ELF-1 (cell line): ENCODE measurements around the gene THSD4.

Experiments used
- DNase-seq: peaks from one replicate; pipeline ENCODE4 v3.0.0-alpha.2; 2016; ENCODE audit warnings: low read depth, low spot score

THSD4 gene

DNA sequence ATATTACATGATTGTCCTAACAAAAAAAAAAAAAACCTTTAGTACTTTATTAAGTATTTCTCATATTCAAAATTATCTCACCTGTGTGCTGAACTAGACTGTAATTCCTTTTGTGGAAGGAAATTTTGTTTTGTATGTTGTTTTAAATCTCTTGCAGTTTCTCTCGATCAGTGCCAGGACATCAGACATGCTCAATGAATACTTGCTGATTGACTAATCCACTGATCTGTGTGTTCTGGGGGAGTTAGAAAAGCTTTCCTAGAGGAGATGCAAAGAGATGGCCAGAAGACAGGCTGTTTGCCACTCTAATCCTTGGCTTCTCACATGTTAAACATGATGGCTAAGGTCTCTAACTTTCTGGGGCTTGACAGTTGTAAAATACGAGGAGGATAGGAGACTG is 461.8 kb downstream of the THSD4 start:
- no peak for DNase-seq

DNA sequence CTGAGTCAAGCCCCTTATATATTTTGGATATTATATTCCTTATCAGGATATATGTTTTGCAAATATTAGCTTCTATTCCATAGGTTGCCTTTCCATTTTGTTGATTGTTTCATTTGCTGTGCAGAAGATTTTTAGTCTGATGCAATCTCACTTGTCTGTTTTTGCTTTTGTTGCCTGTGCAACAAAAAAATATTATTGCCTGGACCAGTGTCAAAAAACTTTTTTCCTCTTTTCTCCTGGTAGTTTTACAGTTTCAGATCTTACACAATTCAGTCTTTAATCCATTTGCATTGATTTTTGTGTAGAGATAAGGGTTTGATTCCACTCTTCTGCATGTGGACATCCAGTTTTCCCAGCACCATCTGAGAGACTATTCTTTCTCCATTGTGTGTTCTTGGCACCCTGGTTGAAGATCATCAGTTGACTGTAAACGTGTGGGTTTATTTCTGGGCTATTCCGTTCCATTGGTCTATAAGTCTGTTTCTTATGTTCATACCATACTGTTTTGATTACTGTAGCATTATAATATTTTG is 466.2 kb downstream of the THSD4 start:
- no peak for DNase-seq

DNA sequence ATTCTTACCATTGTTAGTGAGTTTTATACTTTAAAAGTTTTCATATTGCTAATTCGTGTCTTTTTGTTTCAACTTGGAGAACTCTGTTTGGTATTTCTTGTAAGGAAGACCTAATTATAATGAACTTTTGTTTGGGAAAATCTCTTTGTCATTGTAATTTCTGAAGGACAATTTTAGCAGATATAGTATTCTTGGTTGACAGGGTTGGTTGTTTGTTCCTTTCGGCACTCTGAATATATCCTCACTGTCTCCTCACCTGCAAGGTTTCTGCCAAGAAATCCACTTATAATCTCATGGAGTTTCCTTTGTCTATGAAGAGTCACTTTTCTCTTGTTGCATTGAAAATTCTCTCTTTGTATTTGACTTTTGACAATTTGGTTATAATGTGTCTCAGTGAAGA is 469.9 kb downstream of the THSD4 start:
- no peak for DNase-seq

DNA sequence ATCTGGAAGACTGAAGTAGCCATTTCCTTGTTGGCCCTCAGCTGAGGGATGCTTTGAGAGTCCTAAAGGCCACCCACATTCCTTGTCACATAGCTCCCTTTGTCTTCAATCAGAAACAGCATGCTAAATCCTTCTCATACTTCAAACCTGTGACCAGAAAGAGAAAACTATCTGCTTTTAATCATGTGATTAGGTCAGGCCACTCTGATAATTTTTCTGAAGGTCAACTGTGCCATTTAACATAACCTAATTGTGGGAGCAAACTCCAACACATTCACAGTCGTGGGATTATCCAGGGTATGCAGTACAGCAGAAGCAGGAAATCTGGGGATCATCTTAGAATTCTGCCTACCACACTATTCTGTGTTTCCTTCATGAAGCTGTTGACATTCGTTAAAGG is 471.2 kb downstream of the THSD4 start:
- DNase-seq = no peak

DNA sequence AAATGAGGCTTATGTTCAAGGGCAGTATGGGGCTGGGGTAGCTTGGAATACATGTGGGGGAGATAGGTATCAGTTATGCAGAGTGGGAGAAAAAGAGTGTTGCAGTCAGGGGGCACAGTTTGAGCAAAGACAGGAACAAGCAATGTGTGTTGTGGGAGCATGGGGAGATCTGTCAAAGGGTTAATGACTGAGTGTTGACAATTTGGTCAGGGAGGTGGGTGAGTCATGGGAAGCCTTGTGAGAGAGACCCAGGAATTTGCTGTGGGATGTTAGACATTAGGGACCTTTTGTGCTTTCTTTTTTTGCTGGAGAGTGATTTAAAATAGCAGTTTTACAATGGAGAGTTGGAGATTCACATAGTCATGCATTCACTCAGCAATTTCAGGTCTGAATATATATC is 473.5 kb downstream of the THSD4 start:
- peak; percentile 53 for DNase-seq

DNA sequence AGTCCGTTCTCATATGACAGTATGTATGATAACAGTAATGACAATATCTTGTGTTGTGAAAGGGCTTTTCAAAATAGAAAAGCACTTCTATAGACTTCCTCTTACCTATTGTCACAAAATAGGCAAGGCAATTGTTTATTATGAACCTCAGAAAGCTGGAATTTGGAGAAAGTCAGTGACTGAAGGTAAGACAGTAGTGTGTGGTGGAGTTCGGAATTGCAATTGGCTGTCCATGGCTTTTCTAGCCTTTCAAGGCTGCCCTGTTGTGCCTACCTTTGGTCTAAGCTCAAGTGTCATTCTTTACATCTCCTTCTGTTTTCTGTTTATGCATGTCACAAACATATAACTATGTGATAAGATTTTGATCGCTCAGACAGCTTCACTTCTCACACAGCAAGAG is 475.8 kb downstream of the THSD4 start:
- no peak for DNase-seq

DNA sequence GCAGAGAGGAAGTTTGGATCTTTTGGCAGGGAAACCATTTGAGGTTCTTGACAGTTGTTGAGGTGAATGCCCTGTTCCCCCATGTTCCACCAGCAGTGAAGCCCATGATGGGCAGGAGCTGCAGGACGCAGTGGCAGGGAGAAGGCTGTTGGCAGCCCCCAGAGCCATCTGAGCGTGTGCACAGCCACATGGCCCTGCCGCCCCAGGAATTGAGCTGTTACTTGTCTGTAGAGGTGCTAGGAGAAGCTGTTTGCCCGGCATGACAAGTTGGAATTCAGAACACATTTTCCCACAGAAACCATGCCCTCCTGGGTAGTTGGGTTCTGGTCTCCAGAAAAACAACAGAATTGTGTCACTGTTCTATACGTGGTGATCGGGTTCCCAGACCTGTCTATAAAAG is 476.9 kb downstream of the THSD4 start:
- no peak for DNase-seq

DNA sequence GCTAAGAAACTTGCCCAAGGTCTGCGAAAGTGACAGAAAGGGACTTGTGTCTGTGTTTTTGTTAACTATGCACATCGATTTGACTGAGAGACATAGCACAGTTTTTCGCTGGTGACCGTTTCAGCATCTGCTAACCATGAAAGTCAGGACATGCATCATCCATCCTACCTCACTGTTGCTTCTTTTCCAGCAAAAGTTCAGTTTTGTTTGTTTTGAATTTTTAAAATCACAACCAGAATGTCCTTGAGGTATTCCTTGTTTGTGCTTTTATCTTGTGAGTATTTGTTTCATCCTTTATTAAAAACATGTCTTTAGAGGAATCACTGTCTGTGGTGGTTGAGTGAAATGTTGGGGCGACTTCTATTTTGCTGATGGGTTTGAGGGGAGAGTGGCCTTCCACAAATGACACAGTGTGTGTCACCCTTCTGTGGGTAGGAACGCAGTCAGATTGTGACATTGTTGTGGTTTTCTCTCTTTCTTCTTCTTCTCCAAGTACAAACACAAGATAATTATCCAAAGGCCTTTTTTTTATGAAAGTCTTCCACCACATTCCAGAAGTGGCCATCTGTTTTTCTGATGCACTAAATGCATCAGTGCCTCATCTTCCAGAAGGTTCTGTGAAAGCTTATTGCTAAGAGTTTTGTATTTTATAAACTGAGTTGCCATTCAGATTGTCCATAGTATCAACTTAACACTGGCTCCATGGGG is 480.7 kb downstream of the THSD4 start:
- no peak for DNase-seq

DNA sequence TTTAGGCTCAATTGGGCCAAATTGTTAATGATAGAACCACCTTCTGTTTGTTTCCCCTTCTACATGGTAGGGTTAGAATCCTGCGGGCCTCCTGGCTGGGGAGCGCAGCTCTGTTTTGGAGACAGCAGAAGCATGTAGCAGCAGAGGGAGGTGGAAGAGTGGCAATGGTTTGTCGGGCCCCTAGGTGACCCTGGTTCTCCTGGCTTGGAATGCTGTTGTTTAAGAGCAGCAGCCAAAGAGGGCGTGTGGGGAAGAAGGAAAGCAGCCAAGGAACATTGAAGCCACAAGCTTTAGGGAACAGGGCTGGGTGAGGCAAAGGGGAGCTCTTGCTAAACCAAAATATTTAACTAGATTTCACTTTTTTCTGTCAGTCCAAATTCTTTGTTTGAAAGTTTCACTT is 481.4 kb downstream of the THSD4 start:
- peak; percentile 22 for DNase-seq

DNA sequence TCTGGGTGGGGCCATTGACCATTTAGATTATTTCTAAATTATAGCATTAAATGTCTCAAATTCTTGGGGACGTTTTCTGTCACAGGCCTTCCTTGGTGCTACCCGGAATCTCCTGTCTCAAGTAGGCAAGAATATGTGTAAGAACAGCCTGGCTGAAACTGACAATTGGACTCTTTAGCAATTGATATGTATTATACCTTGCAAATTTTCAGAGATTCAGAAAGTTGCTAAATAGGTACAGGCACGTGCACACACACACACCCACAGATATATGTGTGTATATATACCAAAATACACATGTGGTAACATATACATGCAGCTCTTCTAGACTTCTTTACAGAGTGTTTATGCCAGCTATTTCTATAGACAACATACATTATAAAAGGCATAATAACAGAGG is 481.9 kb downstream of the THSD4 start:
- DNase-seq = no peak

DNA sequence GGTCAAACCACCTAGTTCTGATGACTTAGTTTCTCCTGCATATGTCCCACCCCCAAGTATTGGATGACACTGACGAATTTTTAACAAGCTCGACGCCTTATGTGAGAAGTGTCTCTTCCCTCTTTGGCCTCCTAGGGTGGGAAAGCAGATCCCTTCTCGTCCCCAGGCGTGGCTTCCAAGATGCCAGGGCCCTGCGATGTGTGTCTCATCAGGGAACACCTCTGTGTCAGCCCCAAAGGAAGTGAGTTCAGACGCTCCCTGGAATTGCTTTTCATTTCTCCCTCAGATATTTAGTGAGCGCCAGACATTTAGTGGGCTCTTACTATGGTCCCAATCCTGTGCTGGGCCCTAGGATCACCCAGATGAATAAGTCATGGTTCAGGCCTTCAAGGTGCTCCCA is 482.4 kb downstream of the THSD4 start:
- DNase-seq = no peak

DNA sequence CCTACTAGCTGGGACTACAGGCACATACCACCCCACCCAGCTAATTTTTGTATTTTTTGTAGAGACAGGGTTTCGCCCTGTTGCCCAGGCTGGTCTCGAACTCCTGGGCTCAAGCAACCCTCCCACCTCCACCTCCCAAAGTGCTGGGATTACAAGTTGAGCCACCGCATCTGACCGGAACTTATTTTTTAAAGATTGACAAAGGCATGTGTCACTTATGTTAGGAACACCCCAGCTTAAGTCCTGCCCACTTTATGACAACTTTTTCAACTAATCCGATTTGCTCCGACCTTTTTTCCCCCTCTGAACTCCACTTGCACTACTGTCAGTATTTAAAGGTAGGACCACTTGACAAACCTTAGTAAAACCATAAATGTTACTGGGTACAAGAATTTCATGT is 483.5 kb downstream of the THSD4 start:
- no peak for DNase-seq

DNA sequence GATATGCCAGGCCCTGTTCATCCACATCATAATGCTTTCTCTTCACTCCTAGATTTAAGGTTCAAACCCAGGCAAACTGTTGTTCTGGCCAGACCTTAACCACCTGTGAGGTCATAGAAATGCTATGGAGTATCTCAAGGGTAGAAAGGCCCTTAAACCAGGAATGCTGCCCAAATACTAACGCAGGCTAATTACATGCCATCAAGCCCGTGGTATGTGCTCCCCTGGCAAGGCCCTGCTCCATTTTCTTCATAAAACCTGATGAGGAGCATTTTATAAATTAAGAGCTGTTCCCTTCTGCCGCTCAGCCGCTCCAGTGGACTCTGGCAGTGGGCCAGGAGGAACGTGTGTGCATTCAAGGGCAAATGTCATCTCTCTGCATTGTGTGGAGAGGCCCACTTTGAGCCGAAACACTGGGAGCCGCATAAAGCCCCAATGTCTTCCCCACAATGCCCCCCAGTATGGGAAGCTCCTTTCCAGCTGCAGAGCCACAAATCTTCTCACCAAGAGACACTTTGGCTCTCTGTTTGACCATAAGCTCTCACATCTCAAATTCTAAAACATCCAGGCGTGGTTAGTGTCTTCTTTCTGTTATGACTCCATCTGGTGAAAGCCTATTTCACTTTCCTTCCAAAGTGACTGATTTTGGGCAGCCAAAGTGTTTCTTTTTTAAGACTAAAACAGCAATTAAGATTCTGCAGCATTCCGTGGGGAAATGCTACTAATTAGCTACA is 484.3 kb downstream of the THSD4 start:
- no peak for DNase-seq

DNA sequence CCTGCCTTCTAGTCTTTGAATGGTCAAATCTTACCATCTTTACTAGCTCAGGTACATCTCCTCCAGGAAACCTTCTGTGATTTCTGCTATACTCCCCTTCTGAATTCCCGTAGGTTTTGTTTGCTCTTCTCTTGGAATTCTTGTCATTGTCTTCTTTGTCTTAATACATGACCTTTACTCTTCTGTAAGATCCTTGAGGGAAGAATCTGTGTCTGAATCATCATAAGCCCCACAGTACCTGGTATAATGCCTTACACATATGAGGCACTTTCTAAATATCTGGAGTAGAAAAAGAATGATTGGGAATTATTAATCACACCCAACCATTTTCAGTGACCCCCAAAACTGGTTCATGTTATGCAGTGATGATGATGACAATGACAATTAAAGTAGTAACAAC is 485.0 kb downstream of the THSD4 start:
- DNase-seq = no peak

DNA sequence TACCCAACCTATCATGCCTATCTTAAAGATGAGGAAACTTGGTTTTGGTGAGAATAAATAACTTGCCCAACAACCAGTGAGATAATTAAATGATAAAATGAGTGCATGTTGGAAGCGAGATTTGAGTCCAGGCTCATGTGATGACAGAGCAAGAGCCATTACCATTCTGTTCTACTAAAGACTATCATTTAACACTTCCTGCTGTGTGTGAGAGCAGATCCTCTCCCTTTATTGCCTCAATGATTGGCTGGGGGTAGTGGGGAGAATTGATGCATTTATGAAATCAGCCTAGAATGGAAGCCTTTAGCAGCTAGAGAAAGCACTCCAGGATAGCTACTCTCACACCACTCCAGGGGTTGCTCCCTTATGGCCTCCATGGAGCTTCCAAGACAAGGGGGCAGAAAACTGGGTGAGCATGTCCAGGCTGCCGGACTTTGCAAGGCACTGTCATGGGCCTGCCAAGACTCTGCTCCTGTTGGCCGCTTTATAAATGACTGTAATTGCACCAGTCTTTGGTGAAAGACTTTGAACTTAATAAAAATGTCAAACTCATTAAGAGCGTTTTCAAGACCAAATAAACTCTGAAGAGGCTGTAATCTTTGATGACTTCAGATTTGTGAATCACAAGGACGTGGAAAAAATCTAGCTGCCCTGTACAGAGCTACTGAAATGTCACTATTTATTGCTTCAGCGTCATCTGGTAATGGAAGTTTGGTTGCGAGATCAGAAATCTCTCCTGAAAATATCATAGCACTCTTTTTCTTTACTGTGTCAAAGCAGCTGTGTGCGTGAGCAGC is 486.0 kb downstream of the THSD4 start:
- no peak for DNase-seq

DNA sequence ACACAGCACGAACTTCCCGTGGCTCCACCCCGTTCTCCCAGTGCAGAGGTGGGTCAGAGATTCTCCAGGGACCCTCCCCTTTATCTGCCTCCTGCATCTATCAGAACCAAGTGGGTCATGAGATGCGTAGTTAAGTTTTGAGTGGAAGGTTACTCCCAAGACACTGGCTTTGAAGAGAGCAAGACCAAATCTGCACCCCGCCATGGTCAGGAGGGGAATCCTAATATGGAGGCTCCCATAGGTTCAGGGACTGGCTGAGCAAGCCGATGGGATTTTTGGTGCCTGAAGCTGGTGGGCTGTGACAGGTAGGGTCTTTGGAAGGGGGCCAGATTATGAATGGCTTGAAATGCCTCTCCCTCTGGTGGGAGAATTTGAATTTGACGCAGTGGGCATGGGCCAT is 488.1 kb downstream of the THSD4 start:
- no peak for DNase-seq

DNA sequence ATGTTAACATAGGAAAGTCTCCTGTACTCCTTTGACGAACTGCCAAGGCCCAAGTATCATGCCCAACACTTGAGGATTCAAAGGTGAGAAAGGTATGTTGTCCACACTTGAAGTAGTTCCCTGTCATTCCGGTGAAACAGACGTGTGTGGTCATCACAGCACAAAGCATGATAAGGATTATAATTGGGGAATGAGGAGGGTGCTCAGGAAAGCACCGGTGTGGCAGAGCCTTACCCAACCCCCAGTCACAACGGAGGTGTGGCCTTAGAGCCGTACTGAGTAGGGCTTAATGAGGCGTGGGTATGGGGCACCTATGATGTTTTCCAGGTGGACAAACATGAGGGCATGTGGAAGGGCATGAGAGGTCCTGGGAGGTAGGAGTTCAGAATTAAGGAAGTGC is 492.1 kb downstream of the THSD4 start:
- no peak for DNase-seq

DNA sequence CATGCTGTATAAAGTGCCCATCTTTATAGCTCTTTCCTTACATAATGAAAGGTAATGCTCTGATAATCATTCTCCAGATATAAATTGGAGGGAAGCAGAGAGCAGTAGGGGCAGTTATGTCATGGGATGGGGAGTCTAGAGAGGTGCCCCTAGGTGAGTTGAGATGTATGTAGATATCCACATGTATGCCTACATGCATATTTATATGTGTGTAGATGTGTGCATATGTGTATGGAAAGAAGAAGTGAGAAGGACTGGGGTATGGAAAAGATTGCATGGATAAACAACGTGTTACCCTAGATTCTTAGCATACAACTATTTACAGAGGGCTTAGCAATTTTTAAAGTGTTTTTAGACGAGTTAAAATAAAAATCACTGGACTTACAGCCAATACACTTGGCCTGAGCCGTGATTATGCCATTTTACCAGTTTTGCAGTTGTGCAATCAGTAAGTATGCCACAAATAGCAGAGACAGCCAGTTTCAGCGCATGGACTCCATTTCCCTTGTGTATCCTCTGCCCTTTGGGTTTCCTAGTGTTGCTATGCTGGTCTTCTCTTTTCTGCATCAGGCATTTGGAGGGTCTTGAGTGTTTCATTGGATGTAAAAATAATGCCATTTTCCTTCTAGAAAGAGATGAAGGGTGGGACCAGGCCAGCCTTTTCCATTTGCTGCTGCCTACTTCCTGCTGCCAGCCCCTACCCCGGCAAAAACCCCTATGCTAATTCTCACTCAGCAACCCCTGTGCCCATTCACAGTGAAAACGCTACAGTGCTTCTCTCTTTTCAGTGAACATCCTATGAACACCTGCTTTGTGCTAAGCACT is 495.7 kb downstream of the THSD4 start:
- no peak for DNase-seq

DNA sequence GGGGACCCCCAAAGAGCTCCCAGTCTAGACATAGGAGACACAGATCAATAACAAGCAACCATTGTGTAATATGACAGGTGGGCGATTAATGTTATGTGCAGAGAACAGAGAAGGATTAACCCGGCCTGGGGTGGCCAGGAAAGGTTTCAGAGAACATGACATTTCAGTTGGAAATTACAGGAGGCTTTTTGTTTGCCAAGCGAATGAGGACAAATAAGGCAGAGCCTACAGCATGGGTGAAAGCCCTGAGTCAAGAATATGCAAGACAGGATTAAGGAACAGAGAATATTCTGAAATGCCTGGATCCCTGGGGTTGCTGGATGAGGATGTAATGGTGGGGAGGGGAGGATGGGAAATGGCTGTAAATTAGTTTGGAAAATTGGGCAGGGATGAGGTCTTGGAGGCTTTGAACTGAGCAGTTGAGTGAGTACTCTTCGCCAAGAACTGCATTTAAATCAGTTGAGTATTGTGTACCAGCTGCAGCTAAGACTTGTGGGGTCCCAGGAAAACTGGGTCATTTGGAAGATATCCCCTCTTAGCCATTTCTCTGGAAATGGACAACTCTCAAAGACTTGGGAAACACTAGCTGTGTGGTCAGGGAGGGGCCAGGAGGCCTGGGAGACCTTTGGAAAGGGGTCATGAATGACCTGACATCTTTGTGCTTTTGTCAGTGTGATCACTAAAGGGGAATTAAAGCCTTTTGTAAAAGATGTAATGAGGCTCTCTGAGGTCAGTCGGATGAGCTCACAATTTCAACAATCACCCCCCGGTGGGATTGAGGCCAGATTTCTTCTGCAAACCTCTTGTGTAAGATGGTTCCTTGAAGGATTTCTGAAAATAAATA is 496.5 kb downstream of the THSD4 start:
- DNase-seq = no peak

DNA sequence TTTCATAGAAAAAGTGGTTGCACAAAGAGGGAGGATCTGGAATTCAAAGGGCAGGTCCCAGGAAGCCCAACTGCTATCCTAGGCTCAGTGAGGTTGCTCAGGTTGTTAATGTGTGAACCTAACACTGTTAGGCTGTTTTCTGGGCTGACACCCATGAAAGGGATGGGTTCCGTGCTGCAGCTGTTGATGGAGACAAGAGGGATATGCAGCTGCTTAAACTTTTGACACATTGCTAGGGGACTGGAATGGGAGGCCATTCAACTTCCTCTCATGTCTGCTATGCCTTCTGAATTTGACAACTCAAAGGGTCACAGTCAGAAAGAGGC is 497.1 kb downstream of the THSD4 start:
- DNase-seq = no peak

DNA sequence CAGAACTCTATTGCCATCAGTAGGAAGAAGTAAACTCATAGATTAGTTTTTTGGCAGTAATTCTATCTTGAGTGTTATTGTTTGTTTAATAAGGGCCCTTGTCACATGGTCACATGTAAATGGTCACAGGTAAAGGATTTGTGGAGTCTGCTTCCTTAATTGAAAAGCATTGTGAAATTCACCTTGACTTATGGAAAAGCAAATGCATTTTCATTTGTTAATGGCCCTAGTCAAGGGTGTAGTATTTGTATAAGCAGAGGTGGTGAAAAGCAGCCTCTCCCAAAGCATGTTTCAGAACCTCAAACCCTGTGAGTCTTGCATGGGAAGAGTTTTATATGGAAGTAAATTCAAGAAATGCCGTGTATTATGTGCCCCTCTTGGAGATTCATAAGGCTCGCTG is 497.6 kb downstream of the THSD4 start:
- no peak for DNase-seq
